CD4-positive, alpha-beta T cell treated with Interleukin-6 for 4 hours (primary cell): Measurements from ENCODE around the gene FXYD7.
A peak's percentile ranks its signal among the peaks of the same experiment; 100 is the strongest.
"Not testable (repeated sequence)": the region's sequence is repeated elsewhere in the genome, so short reads cannot be mapped to it uniquely, and the experiment has no call there.

Experiments
- DNase-seq: peaks from one replicate; pipeline ENCODE4 v3.0.0-alpha.2; 2020; ENCODE audit warnings: mixed read lengths

The FXYD7 gene, protein sequence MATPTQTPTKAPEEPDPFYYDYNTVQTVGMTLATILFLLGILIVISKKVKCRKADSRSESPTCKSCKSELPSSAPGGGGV

DNA sequence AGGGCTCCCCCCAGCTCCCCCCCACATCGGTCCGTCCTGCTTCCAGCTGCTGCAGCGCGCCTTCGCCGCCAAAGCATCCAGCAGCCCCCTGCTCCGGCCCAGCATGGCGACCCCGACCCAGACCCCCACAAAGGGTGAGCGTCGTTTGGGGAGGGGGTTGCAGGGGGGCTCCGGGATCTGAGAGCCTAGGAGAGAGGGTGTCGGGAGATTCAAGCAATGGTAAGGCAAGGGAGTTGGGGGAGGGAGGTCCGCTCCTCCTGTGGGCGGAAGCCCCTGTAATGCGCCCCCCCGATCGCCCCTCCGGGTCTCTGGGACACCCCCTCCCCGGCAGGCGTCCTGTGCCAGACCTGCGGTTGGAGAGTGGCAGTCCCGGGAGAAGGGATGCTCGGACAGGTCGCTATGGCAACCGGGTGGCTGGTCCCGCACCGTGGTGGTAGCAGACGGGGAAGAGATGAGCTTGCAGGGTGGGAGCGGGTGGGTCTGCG is at the start of gene FXYD7:
Gene FXYD7 (plus strand): TSS at position 25 of the 485 bp plus-strand sequence. CDS start 79 bp downstream, at position 104.
- DNase-seq: peak; percentile 15

DNA sequence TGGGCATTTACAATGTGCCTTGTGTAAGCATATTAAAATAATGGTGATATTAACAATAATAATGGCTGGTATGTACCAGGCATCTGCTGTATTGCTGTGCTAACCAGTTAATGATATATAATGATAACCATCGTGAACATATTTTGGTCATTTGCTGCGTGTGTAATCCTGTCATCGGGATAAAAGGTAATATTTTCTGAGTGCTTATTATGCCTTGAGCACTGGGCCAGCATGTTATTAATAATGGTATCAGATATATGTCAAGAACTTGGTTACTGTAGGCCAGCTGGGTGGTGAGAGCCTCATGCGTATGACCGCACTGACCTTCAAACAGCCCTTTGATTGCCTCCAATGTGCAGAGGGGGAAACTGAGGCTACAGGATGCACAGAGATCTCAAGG is 49.6 kb upstream of the FXYD7 start:
- DNase-seq: no peak

DNA sequence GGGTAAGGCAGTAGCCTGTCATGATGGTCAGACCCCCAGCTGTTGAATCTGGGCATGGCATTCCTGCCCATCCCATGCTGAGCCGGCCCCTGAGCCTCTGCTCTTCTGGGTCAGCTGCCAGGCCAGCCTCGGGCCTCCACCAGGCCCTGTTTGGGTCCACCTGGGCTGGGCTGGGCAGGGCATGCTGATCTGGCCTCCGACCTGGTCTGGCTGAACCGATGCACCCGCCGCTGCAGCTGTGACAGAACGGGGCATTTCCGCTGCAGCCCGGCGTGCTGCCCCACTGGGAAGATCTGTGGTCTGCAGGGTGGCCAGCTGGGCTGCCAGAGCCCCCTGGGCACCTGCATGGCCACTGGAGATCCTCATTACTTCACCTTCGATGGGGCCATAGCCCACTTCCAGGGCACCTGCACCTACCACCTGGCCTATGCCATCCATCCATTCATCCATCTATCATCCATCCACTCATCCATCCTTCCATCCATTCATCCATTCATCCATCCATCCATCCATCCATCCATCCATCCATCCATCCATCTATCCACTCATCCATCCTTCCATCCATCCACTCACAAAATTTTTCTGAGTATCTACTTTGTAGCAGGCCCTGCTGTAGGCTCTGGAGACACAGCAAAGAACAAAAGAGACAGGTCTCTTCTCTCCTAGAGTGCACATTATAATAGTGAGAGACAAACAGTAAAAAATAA is 49.0 kb upstream of the FXYD7 start:
- no peak for DNase-seq

DNA sequence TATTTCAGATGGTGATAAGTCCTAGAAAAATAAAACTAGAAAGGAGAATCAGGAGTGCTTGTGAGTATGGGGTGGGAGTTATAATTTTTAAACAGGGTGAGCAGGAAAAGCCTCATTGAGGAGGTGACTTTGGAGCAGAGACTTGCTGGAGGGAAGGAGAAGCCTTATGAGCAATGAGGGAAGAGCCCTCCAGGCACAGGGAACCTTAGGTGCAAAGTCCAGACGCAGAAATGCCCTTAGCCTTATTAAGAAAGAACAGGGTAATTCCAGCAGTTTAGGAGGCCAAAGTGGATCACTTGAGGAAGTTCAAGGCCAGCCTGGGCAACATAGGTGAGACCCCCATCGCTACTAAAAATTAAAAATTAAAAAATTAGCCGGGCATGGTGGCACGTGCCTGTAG is 48.4 kb upstream of the FXYD7 start:
- DNase-seq: no peak

DNA sequence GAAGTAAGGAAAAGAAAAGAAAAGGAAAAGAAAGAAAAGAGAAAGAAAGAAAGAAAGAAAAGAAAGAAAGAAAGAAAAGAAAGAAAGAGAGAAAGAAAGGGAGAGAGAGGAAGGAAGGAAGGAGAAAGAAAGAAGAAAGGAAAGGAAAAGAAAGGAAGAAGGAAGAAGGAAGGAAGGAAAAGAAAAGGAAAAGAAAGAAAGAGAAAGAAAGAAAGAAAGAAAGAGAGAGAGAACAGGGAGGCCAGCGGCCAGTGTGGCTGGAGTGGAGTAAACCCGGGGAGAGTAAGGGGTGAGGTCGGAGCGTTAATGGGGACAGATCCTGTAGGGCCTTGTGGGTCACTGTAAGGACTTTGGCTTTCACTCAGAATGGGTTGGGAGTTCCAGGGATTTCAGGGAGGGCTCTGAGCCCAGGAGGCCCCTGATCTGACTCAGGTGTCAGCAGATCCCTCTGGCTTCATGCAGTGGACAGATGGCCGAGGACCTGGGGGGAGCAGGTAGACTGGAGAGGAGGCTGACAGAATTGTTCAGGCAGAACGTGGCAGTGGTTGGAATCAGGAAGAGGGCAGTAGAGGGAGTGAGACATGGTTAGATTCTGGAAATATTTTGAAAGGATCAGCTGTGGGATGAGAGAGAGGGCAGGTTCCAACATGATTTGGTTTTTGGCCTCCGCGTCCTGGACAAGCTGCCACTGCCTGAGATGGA is 47.2 kb upstream of the FXYD7 start:
- DNase-seq: no peak

DNA sequence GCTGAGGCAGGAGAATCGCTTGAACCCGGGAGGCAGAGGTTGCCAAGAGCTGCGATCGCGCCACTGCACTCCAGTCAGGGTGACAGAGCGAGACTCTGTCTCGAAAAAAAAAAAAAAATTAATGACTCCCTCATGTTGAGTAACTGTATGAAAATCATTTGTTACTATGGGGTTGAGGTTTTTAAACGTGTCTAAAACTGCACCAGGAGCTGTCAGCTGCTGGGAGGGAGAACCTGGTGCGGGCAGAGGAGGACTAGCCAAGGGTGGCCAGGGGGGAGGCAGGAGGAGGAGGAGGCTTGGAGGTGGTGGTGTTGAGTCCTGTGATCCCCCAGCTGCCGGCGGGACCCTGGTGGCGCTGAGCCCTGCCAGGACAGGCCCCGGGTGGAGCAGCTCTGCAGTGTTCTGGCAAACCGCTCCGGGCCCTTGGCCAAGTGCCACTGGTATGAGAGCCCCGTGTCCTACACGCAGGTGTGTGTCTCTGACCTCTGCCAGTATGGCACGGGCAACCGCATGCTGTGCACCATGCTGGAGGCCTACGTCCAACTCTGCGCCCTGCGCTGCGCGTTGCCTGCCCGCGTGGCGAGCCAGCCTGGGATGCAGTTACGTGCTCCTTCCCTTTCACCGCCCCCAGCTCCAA is 44.5 kb upstream of the FXYD7 start:
- DNase-seq: no peak

DNA sequence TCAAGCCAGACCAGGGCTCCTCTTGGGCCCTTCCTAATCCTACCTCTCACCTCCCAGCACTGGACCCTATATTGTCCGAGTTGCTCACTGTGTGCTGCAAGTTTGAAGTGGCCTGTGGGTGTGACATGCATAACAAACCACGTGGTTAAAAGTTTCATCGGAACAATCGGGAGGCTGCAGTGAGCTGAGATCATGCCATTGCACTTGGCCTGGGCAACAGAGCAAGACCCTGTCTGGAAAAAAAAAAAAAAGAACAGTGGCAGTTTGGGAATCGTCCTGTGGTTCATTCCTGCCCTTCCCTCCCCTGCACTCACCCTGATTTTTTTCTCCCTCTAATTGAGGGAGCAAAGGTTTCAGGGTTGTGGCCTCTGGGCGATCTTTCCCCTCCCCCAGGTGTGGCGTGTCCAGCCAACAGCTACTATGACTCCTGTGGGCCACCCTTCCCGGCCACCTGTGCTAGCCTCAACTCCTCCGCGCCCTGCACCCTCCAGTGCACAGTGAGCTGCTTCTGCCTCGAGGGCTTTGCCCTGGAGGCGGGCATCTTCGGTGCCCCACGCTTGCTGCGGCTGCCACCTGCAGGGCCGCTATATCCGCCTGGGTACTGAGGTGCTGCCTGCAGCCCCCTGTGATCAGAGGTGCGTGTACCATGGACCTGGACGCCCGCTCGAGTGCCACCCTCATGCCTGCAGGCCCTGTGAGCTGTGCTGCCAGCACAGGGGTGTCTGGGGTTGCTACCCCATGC is 43.7 kb upstream of the FXYD7 start:
- no peak for DNase-seq

DNA sequence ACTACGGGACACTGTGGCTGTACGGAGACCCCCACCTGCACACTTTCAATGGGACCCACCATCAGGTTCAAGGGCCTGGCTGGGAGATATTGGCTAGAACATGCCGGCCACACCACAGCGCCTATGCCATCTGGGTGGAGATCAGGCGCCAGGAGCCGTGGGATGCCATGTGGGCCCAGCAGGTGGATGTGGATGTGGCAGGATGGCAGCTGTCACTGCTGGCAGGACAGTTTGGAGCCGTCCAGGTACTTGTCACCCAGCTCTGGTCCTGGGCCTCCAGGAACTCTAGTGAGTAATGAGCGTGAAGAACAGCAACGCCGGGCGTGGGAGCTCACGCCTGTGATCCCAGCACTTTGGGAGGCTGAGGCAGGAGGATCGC is 43.2 kb upstream of the FXYD7 start:
- DNase-seq: no peak

DNA sequence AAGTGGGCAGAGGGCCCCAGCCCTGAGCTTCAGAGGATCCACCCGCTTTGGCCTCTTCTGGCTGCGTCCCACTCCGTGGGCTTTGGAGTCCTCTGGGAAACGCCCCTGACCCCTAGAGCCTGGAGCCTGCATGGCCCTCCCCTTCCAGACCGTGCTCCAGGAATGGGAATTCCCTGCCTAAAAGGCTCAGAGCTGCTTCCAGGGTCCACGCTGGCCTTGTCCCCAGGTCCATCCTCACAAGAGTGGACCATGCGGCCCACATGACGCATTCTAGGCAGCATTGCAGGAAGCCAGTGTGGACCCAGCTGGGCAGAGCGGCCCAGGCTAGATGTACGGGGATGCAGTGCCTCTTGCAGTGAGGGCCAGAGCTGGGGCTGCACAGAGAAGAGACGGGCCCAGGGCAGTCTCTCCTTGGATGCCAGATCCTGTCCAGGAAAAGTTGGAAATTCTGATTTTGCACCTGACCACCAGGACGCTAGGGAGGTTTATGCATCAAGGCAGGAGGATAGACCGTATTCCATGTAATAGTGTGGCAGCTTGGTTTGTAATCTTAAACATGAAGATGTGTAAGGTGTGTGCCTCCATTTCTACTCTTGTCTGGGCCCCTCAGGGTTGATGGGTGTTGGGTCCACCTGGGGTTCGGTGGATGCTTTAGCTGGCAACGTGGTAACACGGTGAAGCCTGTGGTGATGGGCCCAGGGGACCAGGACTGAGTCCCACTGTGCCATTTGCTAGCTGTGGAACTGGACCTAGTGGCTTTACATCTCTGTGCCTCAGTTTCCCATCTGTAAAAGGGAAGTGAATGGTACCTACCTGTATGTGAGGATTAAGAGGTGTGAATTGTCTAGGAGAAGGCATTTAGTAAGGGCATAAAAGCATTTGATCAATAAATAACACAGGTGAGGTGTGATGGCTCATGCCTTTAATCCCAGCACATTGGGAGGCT is 42.2 kb upstream of the FXYD7 start:
- no peak for DNase-seq

DNA sequence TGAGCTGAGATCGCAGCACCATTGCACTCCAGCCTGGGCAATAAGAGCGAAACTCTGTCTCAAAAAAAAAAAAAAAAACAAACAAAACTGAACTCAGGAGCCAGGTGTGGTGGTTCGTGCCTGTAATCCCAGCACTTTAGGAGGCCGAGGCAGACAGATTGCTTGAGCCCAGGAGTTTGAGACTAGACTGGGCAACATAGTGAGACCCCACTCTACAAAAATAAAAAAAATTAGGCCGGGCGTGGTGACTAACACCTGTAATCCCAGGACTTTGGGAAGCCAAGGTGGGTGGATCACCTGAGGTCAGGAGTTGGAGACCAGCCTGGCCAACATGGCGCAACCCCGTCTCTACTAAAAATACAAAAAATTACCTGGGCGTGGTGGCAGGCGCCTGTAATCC is 41.1 kb upstream of the FXYD7 start:
- not testable (repeated sequence) for DNase-seq

DNA sequence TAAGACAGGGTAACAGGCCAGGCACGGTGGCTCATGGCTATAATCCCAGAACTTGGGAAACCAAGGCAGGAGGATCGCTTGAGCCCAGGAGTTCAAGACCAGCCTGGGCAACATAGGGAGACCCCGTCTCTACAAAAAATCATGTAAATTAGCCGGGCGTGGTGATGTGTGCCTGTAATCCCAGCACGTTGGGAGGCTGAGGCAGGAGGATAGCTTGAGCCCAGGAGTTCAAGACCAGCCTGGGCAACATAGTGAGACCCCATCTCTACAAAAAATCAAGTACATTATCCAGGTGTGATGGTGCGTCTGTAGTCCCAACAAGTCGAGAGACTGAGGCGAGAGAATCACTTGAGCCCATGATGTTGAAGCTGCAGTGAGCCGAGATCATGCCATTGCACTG is 39.4 kb upstream of the FXYD7 start:
- DNase-seq: not testable (repeated sequence)

DNA sequence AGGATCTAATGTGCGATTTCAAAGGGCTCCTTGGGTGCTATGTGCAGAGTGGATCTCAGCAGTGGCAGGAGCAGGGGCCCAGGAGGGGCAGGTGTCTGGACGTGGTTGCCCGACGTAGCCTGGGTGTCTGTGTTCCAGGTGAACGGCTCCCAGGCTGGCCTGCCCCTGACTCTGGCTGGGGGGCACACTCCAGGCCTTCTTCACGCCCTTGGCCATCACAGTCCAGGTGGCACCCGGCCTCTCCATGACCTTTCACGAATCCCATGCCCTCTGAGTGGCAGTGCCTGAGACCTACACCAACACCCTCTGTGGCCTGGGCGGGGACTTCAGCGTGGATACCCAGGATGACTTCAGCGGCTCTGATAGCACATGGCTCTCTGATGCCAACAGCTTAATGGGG is 38.7 kb upstream of the FXYD7 start:
- DNase-seq: no peak

DNA sequence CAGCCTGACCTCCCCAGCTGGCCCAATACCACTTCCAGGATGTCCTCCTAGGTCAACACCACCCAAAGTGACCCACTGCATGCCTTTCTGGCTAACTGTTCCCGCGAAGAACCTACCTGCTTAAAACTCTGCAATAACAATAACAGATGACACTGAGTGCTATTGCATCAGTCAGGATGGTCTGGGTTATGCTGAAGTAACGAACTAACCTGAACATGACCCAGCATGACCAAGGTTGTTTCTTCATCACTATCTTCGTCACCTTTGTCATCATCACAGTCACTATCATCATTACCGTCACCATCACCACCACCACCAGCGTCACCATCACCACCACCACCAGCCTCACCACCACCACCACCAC is 38.0 kb upstream of the FXYD7 start:
- DNase-seq: no peak

DNA sequence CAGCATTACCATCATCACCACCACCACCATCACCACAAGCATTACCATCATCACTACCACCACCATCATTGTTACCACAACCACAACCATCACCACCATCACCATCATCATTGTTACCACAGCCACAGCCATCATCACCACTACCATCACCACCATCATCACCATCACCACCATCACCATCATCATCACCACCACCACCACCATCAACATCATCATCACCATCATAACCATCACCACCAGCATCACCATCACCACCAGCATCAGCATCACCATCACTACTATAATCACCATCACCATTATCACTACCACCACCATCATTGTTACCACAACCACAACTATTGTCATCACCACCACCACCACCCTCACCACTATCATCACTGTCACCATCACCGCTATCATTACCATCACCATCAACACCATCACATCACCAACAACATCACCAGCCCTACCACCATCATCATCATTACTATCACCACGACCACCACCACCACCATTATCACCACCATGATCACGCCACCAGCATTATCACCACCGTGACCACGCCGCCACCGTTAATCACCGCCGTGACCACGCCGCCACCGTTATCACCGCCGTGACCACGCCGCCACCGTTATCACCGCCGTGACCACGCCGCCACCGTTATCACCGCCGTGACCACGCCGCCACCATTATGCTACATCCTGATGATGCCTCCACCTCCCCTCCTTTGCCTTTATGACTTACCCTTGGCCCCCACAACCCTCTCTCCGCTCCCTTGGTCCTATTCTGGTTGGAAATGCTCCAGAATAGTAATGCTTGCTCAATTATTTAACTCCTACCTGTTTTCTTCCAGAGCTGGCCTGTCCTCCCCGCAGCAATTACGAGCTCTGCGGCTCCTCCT is 37.4 kb upstream of the FXYD7 start:
- DNase-seq: no peak

DNA sequence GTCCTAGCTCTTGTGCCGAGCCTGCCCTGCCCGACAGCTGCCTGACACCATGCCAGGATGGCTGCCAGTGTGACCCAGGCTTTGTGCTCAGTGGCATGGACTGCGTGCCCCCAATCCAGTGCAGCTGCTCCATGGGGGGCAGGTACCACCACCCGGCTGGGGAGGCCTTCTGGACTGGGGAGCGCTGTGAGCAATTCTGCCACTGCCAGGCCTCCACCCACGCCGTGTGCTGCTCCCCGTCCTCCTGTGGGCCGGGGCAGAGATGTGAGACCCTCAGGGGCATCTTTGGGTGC is 36.8 kb upstream of the FXYD7 start:
- DNase-seq: no peak

DNA sequence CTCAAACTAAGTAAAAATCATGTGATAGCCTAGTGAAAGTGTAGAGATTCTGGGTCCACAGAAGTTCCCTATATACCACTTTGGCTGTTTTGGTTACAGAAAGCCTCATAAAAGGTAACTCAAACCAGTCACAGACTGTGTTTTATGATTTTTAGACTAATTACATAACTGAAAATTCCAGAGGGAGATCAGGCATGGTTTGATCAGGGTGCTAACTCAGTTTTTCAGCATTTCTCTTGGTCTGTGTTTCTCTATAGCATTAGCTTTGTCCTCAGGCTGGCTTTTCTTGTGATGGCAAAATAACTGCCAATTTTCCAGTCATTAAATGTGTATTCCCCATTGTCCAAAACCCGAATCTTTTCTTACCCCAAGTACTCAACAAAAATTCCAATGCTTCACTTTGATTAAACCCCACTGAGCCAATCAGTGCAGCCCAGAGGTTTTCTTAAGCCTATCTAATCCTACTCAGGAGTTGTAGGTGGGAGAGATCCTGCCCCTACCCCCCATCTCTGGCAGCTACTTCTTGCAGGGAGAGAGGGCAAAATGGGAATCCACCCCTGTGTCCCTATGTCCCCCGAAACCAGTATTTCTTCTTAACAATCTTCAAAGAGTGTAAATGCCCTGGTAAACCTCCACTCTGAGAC is 36.0 kb upstream of the FXYD7 start:
- no peak for DNase-seq

DNA sequence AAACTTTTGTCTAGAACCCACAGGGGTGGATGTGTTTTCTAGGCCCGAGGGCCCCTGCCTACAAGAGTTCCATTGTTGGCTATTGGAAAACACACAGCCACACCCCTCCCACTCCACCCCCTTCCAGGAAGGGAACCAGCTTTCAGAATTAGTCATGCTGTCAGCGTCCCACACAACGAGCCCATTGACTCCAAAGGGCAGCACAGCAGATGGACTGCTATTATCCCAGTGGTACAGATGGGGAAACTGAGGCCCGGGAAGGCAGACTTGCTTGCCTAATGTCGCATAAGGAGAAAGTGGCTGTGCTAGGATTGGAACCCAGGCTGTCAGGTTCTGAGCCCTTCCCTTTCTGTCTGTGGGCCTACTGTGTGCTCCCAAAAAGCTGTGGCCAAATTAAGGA is 35.5 kb upstream of the FXYD7 start:
- no peak for DNase-seq

DNA sequence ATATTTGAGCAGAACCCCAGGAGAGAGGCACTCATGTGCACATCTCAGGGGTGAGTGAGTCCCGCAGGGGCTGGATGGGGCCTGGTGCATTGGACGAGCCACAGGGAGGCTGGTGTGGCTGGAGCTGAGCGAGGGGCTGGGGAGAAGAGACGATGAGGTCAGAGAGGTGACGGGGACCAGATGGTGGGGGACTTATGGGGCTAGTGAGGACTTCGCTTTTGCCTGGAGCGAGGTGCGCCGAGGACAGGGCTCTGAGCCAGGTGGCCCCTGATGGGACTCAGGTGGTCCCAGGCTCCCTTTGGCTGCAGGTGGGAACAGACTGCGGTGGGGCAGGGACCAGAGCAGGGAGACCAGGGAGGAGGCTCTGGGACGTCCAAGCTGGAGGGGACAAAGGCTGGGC is 34.3 kb upstream of the FXYD7 start:
- no peak for DNase-seq

DNA sequence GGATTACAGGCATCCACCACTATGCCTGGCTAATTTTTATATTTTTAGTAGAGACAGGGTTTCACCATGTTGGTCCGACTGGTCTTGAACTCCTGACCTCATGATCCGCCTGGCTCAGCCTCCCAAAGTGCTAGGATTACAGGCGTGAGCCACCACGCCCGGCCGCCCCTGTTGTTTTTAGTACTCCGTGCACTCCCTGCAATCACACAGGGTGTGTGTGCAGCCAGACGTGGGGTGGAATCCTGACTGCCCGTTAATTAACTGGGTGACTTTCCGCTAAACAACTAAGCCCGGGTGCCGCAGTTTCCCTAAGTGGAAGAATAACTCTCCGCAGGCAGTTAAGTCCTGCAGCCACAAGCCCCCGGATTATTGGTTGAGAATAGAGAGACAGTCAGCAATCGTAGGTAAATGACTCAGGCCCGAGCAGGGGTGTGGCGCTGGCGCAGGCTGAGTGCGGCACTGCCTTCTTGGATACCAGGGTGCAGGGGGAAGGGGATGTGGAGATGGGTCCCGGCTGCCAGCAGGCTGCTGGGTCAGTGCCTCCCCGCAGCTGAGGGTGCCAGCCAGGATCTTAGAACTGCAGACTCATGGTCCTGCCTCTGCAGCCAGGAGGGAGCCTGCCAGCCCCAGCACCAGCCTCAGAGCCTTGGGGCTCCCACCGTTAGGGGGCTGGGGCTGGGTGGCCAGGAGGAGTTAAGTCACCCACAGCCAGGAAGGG is 33.5 kb upstream of the FXYD7 start:
- no peak for DNase-seq

DNA sequence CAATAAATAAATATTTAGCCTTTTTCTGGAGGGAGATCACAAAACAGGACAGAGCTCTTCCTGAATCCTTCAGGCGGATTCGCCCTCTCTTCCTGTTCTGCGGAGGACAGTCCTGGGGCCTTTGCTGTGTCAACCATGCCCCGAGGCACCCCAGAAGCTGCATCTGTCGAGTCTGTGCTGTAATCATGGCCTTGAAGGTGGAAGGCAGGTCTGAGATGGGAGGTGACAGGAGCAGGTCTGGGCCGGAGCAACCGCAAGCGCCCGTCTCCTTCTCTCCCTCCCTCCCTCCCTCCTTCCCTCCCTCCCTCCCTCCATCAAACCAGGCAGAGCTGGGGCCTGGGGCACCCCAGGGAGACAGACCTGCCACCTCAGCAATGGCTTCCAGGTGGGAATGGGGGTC is 32.1 kb upstream of the FXYD7 start:
- DNase-seq: no peak
